Breast epithelium (tissue), 3 donors: Measurements from ENCODE around the gene GLCCI1.

Source experiments
- CTCF ChIP-seq, 3 donors: fragments of 450-650 bp; IDR thresholded peaks; one replicate each; pipeline ENCODE4 v1.5.1; 2016 to 2017; ENCODE audit warnings: antibody characterized with exemption in 3 of 3, mild to moderate bottlenecking in 3 of 3, moderate library complexity in 3 of 3
- POLR2A ChIP-seq: fragments of 450-650 bp; IDR thresholded peaks from one replicate; pipeline ENCODE4 v1.6.1; 2016; ENCODE audit warnings: antibody characterized with exemption, mild to moderate bottlenecking, moderate library complexity
- POLR2AphosphoS5 ChIP-seq, 3 donors: sonication (generic); formaldehyde crosslinking; IDR thresholded peaks; one replicate each; pipeline ENCODE4 v1.6.1; 2017; ENCODE audit warnings: antibody characterized with exemption in 3 of 3

- no peak for TF ChIP-seq CTCF (IDR thresholded peaks at IDR 0.05)
- TF ChIP-seq POLR2A = no peak
- no peak for TF ChIP-seq POLR2AphosphoS5 (IDR thresholded peaks at IDR 0.05)
Observed at GRCh38 chr7:8082762-8083161, 114.2 kb downstream of the GLCCI1 start.
